ENCODE results near the gene PLEKHA8. TPM values are rescaled to one million over a fixed set of nuclear protein-coding genes. Genes with fewer than 3 reads are reported as not detected.

PLEKHA8 gene
- total RNA-seq, 1 experiment from 2014 or later: 12.0 TPM

GRCh38 chr7:30114536-30115238 lies 86.5 kb downstream of the PLEKHA8 start:
- TF ChIP-seq CTCF (IDR thresholded peaks at IDR 0.05; ENCODE audit: unreplicated experiment): no peak
- peaks cover 18% of the 10 kb centered on the region for H3K9me3 Mint-ChIP-seq (ENCODE audit: unreplicated experiment)
- ChIA-PET CTCF (interaction anchor here (0.6 to 1.0 kb wide), 3 partner anchors 10 to 1025 kb away, joined by 3 read pairs; no protein-coding TSS in a partner anchor), POLR2A (no interaction called here)
- H3K4me3 Mint-ChIP-seq (ENCODE audit: unreplicated experiment): no peak overlapping the region
- H3K4me1 Mint-ChIP-seq (ENCODE audit: insufficient read depth, unreplicated experiment): no peaks in the 10 kb centered on the region
- intact Hi-C loops (cut with micrococcal nuclease): no loop called here
- no peak for DNase-seq (ENCODE audit: unreplicated experiment)
- no TSS peak for BruUV-seq (replicated peaks)
- H3K27me3 Mint-ChIP-seq (ENCODE audit: insufficient read depth, unreplicated experiment): no peaks in the 10 kb centered on the region
- H3K36me3 Mint-ChIP-seq (ENCODE audit: insufficient read depth, unreplicated experiment): no peaks in the 10 kb centered on the region
- H3K27ac Mint-ChIP-seq (ENCODE audit: low read depth, unreplicated experiment): no peak overlapping the region

- intact Hi-C loops (cut with micrococcal nuclease): no loop called here
- Mint-ChIP-seq H3K36me3 (ENCODE audit: insufficient read depth, unreplicated experiment) (no peaks in the 10 kb centered on the region), H3K4me3 (ENCODE audit: unreplicated experiment) (no peak overlapping the region), H3K4me1 (ENCODE audit: insufficient read depth, unreplicated experiment) (no peaks in the 10 kb centered on the region), H3K9me3 (ENCODE audit: unreplicated experiment) (peaks cover 18% of the 10 kb centered on the region), H3K27me3 (ENCODE audit: insufficient read depth, unreplicated experiment) (no peaks in the 10 kb centered on the region), H3K27ac (ENCODE audit: low read depth, unreplicated experiment) (no peak overlapping the region)
- BruUV-seq (replicated peaks): no TSS peak
- no peak for TF ChIP-seq CTCF (IDR thresholded peaks at IDR 0.05; ENCODE audit: unreplicated experiment)
- ChIA-PET POLR2A (no interaction called here), CTCF (no interaction called here)
- DNase-seq (ENCODE audit: unreplicated experiment): no peak
Measured at GRCh38 chr7:30115709-30116297, 87.6 kb downstream of the PLEKHA8 start.

GRCh38 chr7:30116771-30117170 lies 88.6 kb downstream of the PLEKHA8 start:
- H3K36me3 Mint-ChIP-seq (ENCODE audit: insufficient read depth, unreplicated experiment): no peaks in the 10 kb centered on the region
- ChIA-PET CTCF (interaction anchor here (0.9 kb wide), 1 partner anchor 159 kb away, joined by 6 read pairs; no protein-coding TSS in a partner anchor), POLR2A (no interaction called here)
- peaks cover 18% of the 10 kb centered on the region for H3K9me3 Mint-ChIP-seq (ENCODE audit: unreplicated experiment)
- BruUV-seq (replicated peaks): no TSS peak
- no peaks in the 10 kb centered on the region for H3K27me3 Mint-ChIP-seq (ENCODE audit: insufficient read depth, unreplicated experiment)
- H3K4me3 Mint-ChIP-seq (ENCODE audit: unreplicated experiment): no peak overlapping the region
- DNase-seq (ENCODE audit: unreplicated experiment): no peak
- intact Hi-C loops (cut with micrococcal nuclease): no loop called here
- no peak for TF ChIP-seq CTCF (IDR thresholded peaks at IDR 0.05; ENCODE audit: unreplicated experiment)
- no peaks in the 10 kb centered on the region for H3K4me1 Mint-ChIP-seq (ENCODE audit: insufficient read depth, unreplicated experiment)
- no peak overlapping the region for H3K27ac Mint-ChIP-seq (ENCODE audit: low read depth, unreplicated experiment)

GRCh38 chr7:30117896-30118295 lies 89.7 kb downstream of the PLEKHA8 start:
- ChIA-PET POLR2A (no interaction called here), CTCF (interaction anchor here (0.9 kb wide), 1 partner anchor 158 kb away, joined by 6 read pairs; no protein-coding TSS in a partner anchor)
- TF ChIP-seq CTCF (IDR thresholded peaks at IDR 0.05; ENCODE audit: unreplicated experiment): no peak
- Mint-ChIP-seq H3K4me3 (ENCODE audit: unreplicated experiment) (no peak overlapping the region), H3K4me1 (ENCODE audit: insufficient read depth, unreplicated experiment) (no peaks in the 10 kb centered on the region), H3K36me3 (ENCODE audit: insufficient read depth, unreplicated experiment) (no peaks in the 10 kb centered on the region), H3K27ac (ENCODE audit: low read depth, unreplicated experiment) (no peak overlapping the region), H3K27me3 (ENCODE audit: insufficient read depth, unreplicated experiment) (no peaks in the 10 kb centered on the region), H3K9me3 (ENCODE audit: unreplicated experiment) (peaks cover 14% of the 10 kb centered on the region)
- DNase-seq (ENCODE audit: unreplicated experiment): no peak
- intact Hi-C loops (cut with micrococcal nuclease): no loop called here
- no TSS peak for BruUV-seq (replicated peaks)
